ENCODE data around the gene RALB. TPM values are rescaled to one million over a fixed set of nuclear protein-coding genes. Genes with fewer than 3 reads are reported as not detected.
"Not testable (repeated sequence)": the region's sequence is repeated elsewhere in the genome, so short reads cannot be mapped to it uniquely, and the experiment has no call there.

The RALB gene
- total and polyA plus RNA-seq, 4 donors, result 55.0 to 65.4 (median 61.2) TPM

- Histone ChIP-seq H3K9me3 (ENCODE audit: control insufficient read depth, insufficient read depth, low read length) (no peaks in the 10 kb centered on the region), H3K4me3 (ENCODE audit: low read depth, low read length) (peak overlapping the region; percentile 24), H3K27ac (ENCODE audit: low read depth, low read length) (no peak overlapping the region), H3K36me3 (ENCODE audit: control insufficient read depth, insufficient read depth, low read length) (no peaks in the 10 kb centered on the region), H3K4me1 (ENCODE audit: control insufficient read depth, insufficient read depth, low read length) (peaks cover 13% of the 10 kb centered on the region), H3K27me3 (ENCODE audit: control insufficient read depth, insufficient read depth, low read length) (peaks cover 4% of the 10 kb centered on the region)
- DNase-seq (ENCODE audit: low read depth in 4 of 6, low spot score in 6 of 6), result peak in 2 of 6 donors; percentile 26 to 32
- WGBS (ENCODE audit: insufficient coverage), result 57% methylated on average over 10 of the region's 15 CpGs
Observed at GRCh38 chr2:120231974-120232635, 20.5 kb upstream of the RALB start.

- WGBS (ENCODE audit: insufficient coverage), result 94% methylated on average over 4 of the region's 5 CpGs
- H3K27me3 ChIP-seq (ENCODE audit: control insufficient read depth, insufficient read depth, low read length), result peaks cover 4% of the 10 kb centered on the region
- DNase-seq (ENCODE audit: low read depth in 4 of 6, low spot score in 6 of 6), result no peak
Observed at GRCh38 chr2:120233292-120233691, 19.4 kb upstream of the RALB start.

GRCh38 chr2:120235158-120235557, 17.5 kb upstream of the RALB start:
- H3K4me1 ChIP-seq (ENCODE audit: control insufficient read depth, insufficient read depth, low read length), result peaks cover 26% of the 10 kb centered on the region
- H3K36me3 ChIP-seq (ENCODE audit: control insufficient read depth, insufficient read depth, low read length); DNase-seq (ENCODE audit: low read depth in 4 of 6, low spot score in 6 of 6); H3K27me3 ChIP-seq (ENCODE audit: control insufficient read depth, insufficient read depth, low read length); H3K4me3 ChIP-seq (ENCODE audit: low read depth, low read length); H3K27ac ChIP-seq (ENCODE audit: low read depth, low read length); H3K9me3 ChIP-seq (ENCODE audit: control insufficient read depth, insufficient read depth, low read length): not testable (repeated sequence)
- no CpG with 5 or more reads among the region's 2 CpGs for WGBS (ENCODE audit: insufficient coverage)

More at GRCh38 chr2:120233292-120233691, 19.4 kb upstream of the RALB start:
- no peak overlapping the region for H3K4me3 ChIP-seq (ENCODE audit: low read depth, low read length)
- H3K27ac ChIP-seq (ENCODE audit: low read depth, low read length), result no peak overlapping the region
- peaks cover 14% of the 10 kb centered on the region for H3K4me1 ChIP-seq (ENCODE audit: control insufficient read depth, insufficient read depth, low read length)
- H3K9me3 ChIP-seq (ENCODE audit: control insufficient read depth, insufficient read depth, low read length), result no peaks in the 10 kb centered on the region
- H3K36me3 ChIP-seq (ENCODE audit: control insufficient read depth, insufficient read depth, low read length), result no peaks in the 10 kb centered on the region

GRCh38 chr2:120235681-120236080, 17.0 kb upstream of the RALB start:
- 90% methylated on average over 3 of the region's 6 CpGs for WGBS (ENCODE audit: insufficient coverage)

GRCh38 chr2:120236316-120236715, 16.3 kb upstream of the RALB start:
- Histone ChIP-seq H3K27me3 (ENCODE audit: control insufficient read depth, insufficient read depth, low read length) (no peaks in the 10 kb centered on the region), H3K4me3 (ENCODE audit: low read depth, low read length) (no peak overlapping the region), H3K27ac (ENCODE audit: low read depth, low read length) (no peak overlapping the region), H3K4me1 (ENCODE audit: control insufficient read depth, insufficient read depth, low read length) (peaks cover 30% of the 10 kb centered on the region), H3K9me3 (ENCODE audit: control insufficient read depth, insufficient read depth, low read length) (no peaks in the 10 kb centered on the region), H3K36me3 (ENCODE audit: control insufficient read depth, insufficient read depth, low read length) (no peaks in the 10 kb centered on the region)
- 72% methylated on average over 10 of the region's 10 CpGs for WGBS (ENCODE audit: insufficient coverage)
- no peak for DNase-seq (ENCODE audit: low read depth in 4 of 6, low spot score in 6 of 6)

More at GRCh38 chr2:120235681-120236080, 17.0 kb upstream of the RALB start:
- Histone ChIP-seq H3K27ac (ENCODE audit: low read depth, low read length) (no peak overlapping the region), H3K36me3 (ENCODE audit: control insufficient read depth, insufficient read depth, low read length) (no peaks in the 10 kb centered on the region), H3K27me3 (ENCODE audit: control insufficient read depth, insufficient read depth, low read length) (no peaks in the 10 kb centered on the region), H3K4me1 (ENCODE audit: control insufficient read depth, insufficient read depth, low read length) (peaks cover 26% of the 10 kb centered on the region), H3K4me3 (ENCODE audit: low read depth, low read length) (no peak overlapping the region), H3K9me3 (ENCODE audit: control insufficient read depth, insufficient read depth, low read length) (no peaks in the 10 kb centered on the region)
- DNase-seq (ENCODE audit: low read depth in 4 of 6, low spot score in 6 of 6), result no peak

GRCh38 chr2:120236791-120237190, 15.9 kb upstream of the RALB start:
- no peaks in the 10 kb centered on the region for H3K36me3 ChIP-seq (ENCODE audit: control insufficient read depth, insufficient read depth, low read length)
- H3K4me3 ChIP-seq (ENCODE audit: low read depth, low read length), result no peak overlapping the region
- peaks cover 30% of the 10 kb centered on the region for H3K4me1 ChIP-seq (ENCODE audit: control insufficient read depth, insufficient read depth, low read length)
- no peaks in the 10 kb centered on the region for H3K27me3 ChIP-seq (ENCODE audit: control insufficient read depth, insufficient read depth, low read length)
- 100% methylated on average over 1 of the region's 5 CpGs for WGBS (ENCODE audit: insufficient coverage)
- H3K27ac ChIP-seq (ENCODE audit: low read depth, low read length), result no peak overlapping the region
- no peak for DNase-seq (ENCODE audit: low read depth in 4 of 6, low spot score in 6 of 6)
- H3K9me3 ChIP-seq (ENCODE audit: control insufficient read depth, insufficient read depth, low read length), result no peaks in the 10 kb centered on the region

- DNase-seq (ENCODE audit: low read depth in 4 of 6, low spot score in 6 of 6), result no peak
- Histone ChIP-seq H3K36me3 (ENCODE audit: control insufficient read depth, insufficient read depth, low read length) (no peaks in the 10 kb centered on the region), H3K4me1 (ENCODE audit: control insufficient read depth, insufficient read depth, low read length) (peaks cover 27% of the 10 kb centered on the region), H3K27me3 (ENCODE audit: control insufficient read depth, insufficient read depth, low read length) (no peaks in the 10 kb centered on the region), H3K4me3 (ENCODE audit: low read depth, low read length) (no peak overlapping the region), H3K27ac (ENCODE audit: low read depth, low read length) (no peak overlapping the region), H3K9me3 (ENCODE audit: control insufficient read depth, insufficient read depth, low read length) (no peaks in the 10 kb centered on the region)
- 86% methylated on average over 8 of the region's 10 CpGs for WGBS (ENCODE audit: insufficient coverage)
Observed at GRCh38 chr2:120237491-120237902, 15.2 kb upstream of the RALB start.

GRCh38 chr2:120238728-120239487, 13.7 kb upstream of the RALB start:
- H3K4me3 ChIP-seq (ENCODE audit: low read depth, low read length), result no peak overlapping the region
- DNase-seq (ENCODE audit: low read depth in 4 of 6, low spot score in 6 of 6), result no peak
- H3K27me3 ChIP-seq (ENCODE audit: control insufficient read depth, insufficient read depth, low read length), result no peaks in the 10 kb centered on the region
- no peak overlapping the region for H3K27ac ChIP-seq (ENCODE audit: low read depth, low read length)
- no peaks in the 10 kb centered on the region for H3K9me3 ChIP-seq (ENCODE audit: control insufficient read depth, insufficient read depth, low read length)
- 73% methylated on average over 17 of the region's 22 CpGs for WGBS (ENCODE audit: insufficient coverage)
- H3K36me3 ChIP-seq (ENCODE audit: control insufficient read depth, insufficient read depth, low read length), result no peaks in the 10 kb centered on the region
- H3K4me1 ChIP-seq (ENCODE audit: control insufficient read depth, insufficient read depth, low read length), result peaks cover 27% of the 10 kb centered on the region

- no peak overlapping the region for H3K27ac ChIP-seq (ENCODE audit: low read depth, low read length)
- no peaks in the 10 kb centered on the region for H3K36me3 ChIP-seq (ENCODE audit: control insufficient read depth, insufficient read depth, low read length)
- WGBS (ENCODE audit: insufficient coverage), result 43% methylated on average over 16 of the region's 22 CpGs
- no peaks in the 10 kb centered on the region for H3K27me3 ChIP-seq (ENCODE audit: control insufficient read depth, insufficient read depth, low read length)
- H3K4me3 ChIP-seq (ENCODE audit: low read depth, low read length), result no peak overlapping the region
- DNase-seq (ENCODE audit: low read depth in 4 of 6, low spot score in 6 of 6), result peak in 1 of 6 donors; percentile 53
- H3K4me1 ChIP-seq (ENCODE audit: control insufficient read depth, insufficient read depth, low read length), result peaks cover 27% of the 10 kb centered on the region
- H3K9me3 ChIP-seq (ENCODE audit: control insufficient read depth, insufficient read depth, low read length), result no peaks in the 10 kb centered on the region
Observed at GRCh38 chr2:120239488-120240287, 13.0 kb upstream of the RALB start.

All from spinal cord (tissue), 10 donors.